DMS153 treated with DMSO at 0.1 percent for 48 hours (cell line): ENCODE measurements around the gene TGFBR1.

ENCODE experiments used
- DNase-seq: peaks from one replicate; lab custom pipeline; 2025; ENCODE audit not compliant: unreplicated experiment; lab: John Stamatoyannopoulos, UW

TGFBR1 gene

GRCh38 chr9:99133145-99133544 is 28.2 kb downstream of the TGFBR1 start:
- DNase-seq, result no peak

DNA sequence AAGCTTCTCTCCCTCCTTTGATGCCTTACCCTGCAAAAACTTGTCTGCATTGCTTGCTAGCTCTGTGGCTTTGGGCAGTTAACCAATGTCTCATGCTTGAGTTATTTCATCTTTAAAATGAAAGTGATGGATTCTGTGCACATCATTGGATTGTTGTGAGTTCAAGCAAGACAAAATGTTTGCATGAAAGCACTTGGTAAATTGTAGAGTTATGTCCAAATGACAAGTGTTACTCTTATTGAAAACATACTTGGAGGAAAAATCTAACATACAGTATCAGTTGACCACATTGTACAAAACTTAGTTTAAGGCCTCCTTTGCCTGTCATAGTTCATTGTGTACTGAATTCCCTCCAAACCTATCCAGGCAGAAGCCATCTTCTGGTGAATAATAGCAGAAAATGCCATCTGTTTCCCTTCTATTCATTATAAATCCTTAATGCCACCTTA is 30.0 kb downstream of the TGFBR1 start:
- no peak for DNase-seq

- DNase-seq, result no peak
Measured at GRCh38 chr9:99135456-99135855, 30.5 kb downstream of the TGFBR1 start.

DNA sequence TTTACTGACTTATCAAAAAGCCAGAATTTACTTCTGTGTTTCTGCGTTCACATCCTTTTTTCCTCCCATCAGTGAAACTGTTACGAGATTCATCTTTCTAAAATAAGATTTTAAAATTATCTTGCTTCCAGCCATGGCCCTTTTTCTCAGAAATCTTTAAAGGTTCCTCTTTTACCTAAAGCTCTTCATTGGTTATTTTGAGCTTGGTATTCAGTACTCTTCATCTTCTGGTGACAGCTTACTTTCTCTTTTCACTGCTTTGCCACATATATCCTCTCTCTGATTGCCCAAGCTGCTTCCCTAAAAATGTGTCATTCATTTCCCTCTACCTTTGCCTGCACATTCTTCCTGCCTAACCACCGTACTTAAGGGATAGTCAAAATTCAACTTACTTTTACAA is 32.3 kb downstream of the TGFBR1 start:
- DNase-seq, result no peak

DNA sequence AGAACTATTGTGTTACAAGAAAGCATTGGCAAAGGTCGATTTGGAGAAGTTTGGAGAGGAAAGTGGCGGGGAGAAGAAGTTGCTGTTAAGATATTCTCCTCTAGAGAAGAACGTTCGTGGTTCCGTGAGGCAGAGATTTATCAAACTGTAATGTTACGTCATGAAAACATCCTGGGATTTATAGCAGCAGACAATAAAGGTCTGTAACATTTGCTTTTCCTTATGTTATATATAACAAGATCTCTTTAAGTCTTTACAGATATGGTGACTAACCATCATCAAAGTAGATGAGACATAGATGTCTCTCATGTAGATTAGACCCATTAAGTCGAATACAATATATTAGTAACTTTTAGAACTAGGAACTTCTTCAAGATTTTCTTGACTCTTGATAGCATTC is 33.0 kb downstream of the TGFBR1 start:
- no peak for DNase-seq

DNA sequence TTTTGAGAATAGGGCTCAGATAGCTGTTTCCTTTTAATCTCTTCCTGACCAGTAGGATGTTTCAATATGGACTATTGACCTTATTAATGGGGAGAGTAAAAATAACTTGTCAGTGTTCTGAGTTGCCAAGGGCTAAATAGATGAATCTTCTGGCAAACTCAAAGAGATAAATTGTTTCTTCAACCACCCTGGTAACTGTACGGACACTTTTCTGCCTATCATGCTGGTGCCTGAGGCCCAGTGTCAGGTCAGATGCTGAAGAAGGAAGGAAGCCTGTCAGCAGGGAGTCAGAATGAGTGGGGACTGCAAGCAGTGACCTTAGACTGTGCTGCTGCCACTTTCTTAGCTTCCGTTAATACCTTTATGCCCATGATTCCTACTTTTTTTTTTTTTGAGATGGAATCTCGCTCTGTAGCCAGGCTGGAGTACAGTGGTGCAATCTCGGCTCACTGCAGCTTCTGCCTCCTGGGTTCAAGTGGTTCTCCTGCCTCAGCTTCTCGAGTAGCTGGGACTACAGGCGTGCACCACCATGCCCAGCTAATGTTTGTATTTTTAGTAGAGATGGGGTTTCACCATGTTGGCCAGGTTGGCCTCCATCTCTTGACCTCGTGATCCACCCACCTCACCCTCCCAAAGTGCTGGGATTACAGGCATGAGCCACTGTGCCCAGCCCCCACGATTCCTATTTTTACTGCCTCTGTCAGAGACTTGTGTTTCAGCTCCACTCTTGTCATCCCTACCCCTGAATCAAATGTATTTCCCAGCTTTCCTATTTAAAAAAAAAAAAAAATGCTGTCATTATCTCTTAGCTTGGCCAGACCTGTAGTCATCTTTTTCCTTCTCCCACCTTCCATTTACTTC is 33.7 kb downstream of the TGFBR1 start:
- no peak for DNase-seq

- no peak for DNase-seq
Measured at GRCh38 chr9:99139868-99140267, 35.0 kb downstream of the TGFBR1 start.

DNA sequence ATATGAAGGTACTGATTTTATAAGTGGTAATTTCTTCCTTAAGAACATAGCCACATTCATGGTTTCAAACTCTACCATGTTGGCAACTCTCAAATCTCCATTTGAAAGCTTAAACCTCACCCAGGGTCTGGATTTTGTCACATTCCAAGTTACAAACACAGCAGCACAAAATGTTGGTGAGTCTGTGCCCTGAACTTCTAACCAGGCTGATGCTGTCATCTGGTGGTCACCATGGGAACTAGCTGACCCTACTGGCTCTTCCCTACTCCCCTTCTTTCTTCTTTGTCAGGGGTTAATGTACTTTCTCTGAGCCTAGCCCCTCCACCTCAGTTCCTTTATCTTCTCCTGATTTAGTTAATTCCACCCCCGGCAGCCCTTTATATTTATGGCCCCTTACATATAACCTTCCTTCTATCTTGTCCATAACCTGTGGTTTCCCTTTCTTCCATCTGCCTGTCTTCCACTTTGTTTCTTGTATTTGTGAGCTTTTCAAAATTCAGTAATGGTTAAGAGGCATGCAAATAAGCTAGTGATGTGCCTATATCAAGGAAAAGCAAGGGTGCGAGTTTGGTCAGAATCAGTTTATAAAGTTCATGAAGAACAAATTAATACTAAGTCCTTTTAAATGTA is 35.9 kb downstream of the TGFBR1 start:
- peak; percentile 10 for DNase-seq

DNA sequence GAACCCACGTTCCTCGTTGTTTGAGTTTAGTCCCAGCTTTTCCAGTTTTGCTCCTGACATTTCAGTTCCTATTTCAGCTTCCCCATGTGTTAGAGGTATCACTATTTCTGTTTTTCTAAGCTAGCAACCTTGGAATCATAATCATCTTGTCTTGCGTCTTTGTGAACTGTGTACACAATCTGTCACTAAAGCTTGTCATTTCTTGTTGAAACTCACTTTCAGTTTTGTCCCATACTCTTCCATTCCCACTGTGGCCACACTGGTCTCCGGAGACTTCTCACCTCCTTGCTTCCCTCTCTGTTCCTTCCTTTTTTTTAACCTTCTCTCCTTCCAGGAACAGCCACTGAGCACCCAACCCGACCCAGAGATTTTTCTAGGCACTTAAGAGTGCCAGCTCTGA is 36.9 kb downstream of the TGFBR1 start:
- no peak for DNase-seq

GRCh38 chr9:99142275-99142674 is 37.4 kb downstream of the TGFBR1 start:
- no peak for DNase-seq

- no peak for DNase-seq
Measured at GRCh38 chr9:99143655-99144054, 38.7 kb downstream of the TGFBR1 start.

DNA sequence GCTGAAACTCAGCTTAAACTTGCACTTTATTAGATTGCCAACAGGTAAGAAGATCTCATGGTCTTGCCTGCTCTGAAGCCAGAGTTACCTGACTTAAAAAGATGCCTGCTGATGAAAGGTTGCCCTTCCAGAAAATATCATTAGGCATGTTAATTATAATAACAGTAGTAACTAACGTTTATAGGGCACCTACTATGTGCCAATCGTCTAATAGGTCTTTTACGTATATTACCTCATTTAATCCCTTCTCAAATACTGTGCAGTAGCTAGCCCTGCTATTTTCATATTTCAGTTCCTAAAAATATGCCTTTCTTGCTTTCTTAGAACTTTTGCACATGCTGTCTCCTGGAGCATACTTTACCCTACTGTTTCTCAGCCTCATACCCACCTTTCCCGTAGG is 40.1 kb downstream of the TGFBR1 start:
- DNase-seq, result no peak

DNA sequence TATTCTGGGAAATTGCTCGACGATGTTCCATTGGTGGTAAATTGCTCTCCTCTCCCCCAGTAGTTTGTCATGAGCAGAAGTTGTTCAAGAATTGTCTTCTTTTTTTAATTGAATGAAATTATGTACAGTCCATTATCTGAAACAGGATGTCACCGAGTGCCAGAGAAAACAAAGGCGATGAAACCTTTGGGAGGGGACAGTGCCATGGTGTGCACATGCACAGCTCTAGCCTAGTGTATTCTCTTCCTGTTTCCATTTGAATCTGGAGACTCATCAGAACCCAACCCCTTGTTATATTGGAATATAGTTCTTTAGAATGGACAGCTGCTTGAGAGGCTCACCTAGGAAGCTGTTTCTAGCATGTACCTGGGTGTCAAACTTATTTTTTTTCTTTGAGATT is 41.7 kb downstream of the TGFBR1 start:
- DNase-seq, result no peak

DNA sequence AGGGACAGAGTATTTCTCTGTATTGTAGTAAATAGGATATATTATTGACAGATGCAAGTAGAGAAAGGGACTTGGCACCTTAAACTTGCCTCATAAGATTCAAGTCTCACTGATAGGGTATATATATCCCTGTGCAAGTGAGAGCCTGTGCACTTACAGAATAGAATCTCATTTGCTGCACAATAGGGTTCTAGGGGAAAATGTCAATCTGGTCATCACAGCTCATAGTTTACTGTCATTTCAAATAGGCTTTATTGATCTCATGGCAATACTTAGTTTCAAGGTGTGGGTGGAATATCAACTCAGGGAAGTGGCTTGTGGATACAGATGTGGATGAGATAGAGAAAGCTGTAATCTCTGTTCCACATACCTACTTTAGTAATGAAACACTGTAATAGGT is 42.3 kb downstream of the TGFBR1 start:
- DNase-seq, result no peak

DNA sequence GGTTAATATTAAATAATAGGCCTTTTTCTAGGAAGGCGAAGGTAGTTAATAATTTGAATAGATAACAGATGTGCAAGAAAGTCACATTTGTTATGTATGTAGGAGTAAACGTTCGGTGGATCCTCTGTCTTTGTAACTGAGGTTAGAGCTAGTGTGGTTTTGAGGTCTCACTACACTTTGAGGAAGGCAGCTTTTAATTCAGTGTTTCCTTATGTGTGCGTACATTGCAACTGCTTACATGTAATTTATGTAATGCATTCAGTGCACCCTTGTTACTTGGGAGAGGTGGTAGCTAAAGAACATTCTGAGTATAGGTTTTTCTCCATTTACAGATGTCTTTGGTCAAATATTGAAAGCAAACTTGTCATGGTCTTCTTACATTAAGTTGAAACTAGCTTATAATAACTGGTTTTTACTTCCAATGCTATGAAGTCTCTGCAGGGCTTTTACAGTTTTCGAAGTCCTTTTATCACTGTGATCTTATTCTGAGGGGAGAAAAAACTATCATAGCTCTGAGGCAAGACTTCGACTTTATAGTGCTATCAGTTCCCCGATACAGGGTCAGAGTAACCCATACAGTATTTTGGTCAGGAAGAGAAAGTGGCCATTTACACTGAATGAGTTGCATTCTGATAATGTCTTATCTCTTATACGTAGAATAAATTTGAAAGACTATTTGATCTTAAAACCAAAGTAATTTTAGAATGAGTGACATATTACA is 45.7 kb downstream of the TGFBR1 start:
- DNase-seq, result no peak

- no peak for DNase-seq
Measured at GRCh38 chr9:99154356-99154755, 49.4 kb downstream of the TGFBR1 start.

DNA sequence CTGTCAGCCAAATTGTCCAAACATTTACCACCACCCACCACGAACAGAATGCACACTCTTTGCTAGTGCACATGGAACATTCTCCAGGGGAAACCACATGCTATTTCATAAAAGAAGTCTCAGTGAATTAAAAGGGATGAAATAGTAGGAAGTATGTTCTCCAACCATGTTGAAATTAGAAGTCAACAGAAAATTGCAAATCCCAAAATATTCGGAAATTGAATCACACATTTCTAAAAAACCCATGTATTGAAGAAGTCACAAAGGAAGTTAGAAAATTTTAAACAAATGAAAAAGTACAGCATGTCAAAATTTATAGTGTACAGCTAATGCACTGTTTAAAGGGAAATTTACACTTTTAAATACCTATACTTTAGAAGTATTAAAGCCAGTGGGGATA is 50.8 kb downstream of the TGFBR1 start:
- DNase-seq, result no peak

DNA sequence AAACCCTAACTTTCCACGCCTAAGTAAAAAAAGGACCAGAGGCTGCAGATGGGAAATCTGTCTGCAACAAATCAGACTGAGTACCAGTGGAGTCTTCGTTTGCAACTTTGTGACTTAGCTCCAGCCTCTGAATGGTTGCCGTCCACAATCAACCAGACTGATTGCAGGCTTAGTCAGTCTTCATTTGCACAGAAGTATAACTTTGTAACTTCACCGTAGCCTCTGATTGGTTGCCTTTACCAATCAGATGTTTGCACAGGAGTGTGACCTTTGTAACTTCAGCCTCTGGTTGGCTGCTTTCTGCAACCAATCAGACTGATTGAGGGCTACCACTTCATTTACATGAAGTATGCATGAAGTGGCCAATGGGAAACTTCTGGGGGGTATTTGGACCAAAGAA is 53.7 kb downstream of the TGFBR1 start:
- no peak for DNase-seq

GRCh38 chr9:99160173-99160572 is 55.3 kb downstream of the TGFBR1 start:
- no peak for DNase-seq

DNA sequence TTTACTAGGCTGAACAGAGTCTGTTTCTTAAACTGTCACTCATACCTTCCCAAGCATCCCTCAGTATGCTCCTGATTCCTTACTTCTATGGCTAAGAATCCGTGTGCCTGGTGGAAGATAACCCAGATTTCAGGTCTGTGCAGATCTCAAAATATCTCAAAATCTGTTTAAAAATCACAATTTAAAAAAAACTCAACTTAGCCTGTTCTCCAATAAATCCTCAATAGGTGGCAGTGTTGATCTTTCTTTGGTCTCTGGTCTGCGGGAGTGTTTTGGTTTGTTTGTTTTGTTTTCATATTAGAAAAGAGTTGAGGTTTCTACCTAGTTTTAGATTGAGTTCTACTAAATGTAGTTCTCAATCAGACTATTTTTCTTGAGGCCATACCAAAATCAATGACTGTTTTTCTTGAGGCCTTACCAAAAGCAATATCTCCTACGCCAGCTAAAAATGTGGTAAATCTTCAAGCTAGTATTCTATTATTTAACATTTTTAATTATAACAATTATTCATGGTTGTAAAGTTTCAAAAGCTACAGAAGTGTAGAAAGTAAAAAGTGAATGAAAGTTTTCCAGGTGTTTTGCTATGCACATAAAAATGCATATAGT is 57.9 kb downstream of the TGFBR1 start:
- DNase-seq, result peak; percentile 15

DNA sequence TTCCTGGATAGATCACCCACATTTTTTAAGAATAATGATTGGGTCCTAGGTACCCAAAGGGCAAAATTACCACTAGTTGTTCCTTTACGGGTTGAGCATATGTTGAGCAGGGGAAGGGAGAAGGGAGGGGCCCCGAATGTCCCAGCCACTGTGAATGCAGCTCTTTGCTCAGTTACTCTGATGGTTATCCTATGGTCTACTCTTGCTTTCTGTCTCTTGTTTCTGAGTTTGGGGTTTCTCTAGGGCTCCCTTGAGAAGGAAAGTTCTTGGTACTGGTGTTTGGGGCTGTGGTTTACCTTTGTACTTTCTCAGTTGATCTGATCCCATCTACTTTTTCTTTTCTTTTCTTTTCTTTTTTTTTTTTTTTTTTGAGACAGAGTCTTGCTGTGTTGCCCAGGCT is 61.2 kb downstream of the TGFBR1 start:
- no peak for DNase-seq

DNA sequence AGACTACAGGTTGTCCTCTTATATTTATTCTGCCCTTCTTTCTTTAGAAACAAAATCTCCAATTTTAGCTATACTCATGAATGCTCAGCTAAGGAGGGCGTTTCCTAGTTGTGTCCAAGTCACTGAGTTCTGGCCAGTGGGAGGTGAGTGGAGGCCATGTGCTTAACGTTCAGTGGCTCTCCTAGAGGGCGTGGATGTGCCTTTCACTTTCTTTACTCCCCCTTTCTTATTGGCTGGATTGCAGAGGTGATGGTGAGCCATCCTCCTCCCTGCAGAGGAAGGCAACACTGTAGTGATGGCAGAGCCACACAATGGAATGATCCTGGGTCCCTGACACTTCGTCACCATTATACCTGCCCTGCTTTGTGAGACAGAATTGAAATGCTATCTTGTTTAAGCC is 62.2 kb downstream of the TGFBR1 start:
- no peak for DNase-seq
